Rectal smooth muscle tissue (tissue), 1 donor: ENCODE results near the gene TP53RK.

Experiments used
- H3K27ac ChIP-seq: one replicate; pipeline ENCODE4 v1.7.0; 2013; ENCODE audit warnings: low read depth, low read length, inconsistent platforms
- H3K27me3 ChIP-seq: one replicate; pipeline ENCODE4 v1.7.0; 2013; ENCODE audit warnings: low read length; ENCODE audit not compliant: control insufficient read depth, insufficient read depth
- H3K36me3 ChIP-seq: one replicate; pipeline ENCODE4 v1.7.0; 2013; ENCODE audit warnings: low read length; ENCODE audit not compliant: control insufficient read depth, insufficient read depth
- H3K4me1 ChIP-seq: one replicate; pipeline ENCODE4 v1.7.0; 2013; ENCODE audit warnings: low read length; ENCODE audit not compliant: control insufficient read depth, insufficient read depth
- H3K4me3 ChIP-seq: one replicate; pipeline ENCODE4 v1.7.0; 2013; ENCODE audit warnings: low read length
- H3K9ac ChIP-seq: one replicate; pipeline ENCODE4 v1.7.0; 2013; ENCODE audit warnings: low read length

TP53RK gene

DNA sequence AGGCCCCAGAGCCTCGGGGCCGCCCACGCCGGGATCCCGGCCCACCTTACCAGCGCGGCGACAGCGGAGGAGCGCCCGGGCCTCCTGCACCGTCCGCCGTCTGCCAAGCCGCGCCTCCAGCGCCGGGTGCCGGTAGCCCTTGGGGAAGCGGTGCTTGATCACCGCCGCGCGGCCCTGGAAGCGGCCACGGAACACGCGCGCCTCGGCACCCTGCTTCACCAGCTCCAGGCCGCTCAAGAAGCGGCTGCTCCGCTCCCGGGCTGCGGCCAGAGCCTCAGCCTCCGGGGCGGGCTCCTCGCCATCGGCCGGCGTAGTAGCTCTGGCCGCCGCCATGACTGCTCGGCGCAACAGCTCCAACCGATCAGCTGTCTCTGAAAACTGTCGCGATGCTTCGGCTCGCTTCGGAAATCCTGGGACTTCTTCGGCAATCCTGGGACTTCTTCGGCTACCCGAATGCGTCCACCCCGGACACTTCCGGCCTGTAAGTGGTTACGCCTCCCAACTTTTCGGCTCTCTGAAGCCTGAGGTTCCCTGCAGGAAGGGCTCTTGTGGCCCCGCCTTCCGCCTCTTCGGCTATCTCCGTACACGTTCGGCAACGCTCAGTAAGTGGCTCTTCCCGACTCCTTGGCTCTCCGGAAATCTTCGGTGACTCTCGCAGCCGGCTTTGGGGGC is at the start of gene TP53RK:
Gene TP53RK, minus strand, starts transcription at position 363 of the 672 bp plus-strand sequence. Its CDS starts 30 bp downstream, at position 333.
- H3K9ac ChIP-seq: peak within 1 kb of the TSS; percentile 82
- peaks cover 23% of the 10 kb centered on the region for H3K4me1 ChIP-seq
- H3K4me3 ChIP-seq: peak within 1 kb of the TSS; percentile 94
- H3K27ac ChIP-seq: peak within 1 kb of the TSS; percentile 95
- peaks cover 2% of the 10 kb centered on the region for H3K36me3 ChIP-seq
- H3K27me3 ChIP-seq: no peaks in the 10 kb centered on the region

DNA sequence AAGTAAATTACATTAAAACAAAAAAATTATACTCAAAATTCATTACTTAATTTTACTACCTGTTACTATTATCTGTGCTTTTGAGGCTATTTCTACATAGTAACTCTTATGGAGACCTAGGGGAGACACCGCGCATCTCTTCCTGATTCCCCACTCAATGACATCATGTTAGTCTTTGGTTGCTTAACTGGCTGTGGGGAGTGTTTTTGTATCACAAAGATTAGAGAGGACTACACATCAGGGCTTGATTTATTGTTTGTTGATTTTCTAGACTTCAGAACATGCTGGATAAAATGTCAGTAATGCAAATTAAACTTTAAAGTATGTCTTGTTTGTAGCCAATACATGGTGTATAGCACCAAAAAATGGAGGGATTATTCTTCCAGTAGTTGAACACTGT is 46.2 kb upstream of the TP53RK start:
- H3K27me3 ChIP-seq: no peaks in the 10 kb centered on the region

DNA sequence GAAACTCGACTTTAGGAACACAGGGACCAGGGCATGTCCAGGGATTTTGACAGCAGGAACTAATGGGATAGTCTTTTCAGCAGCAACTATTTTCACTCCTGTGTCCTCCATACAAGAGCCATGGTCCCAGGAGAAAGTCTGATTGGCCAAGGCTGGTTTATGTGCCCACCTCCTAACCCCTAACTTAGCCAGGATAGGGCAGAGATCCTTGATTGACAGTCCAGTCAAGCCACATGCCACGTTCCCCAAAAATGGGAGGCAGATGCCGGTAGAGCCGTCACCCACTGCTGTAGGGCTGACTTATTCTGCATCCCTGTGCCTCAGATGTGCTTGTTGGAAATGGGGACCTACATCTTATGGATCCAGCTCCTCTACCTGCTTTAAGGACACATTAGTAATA is 42.5 kb upstream of the TP53RK start:
- Histone ChIP-seq H3K27ac (no peak overlapping the region), H3K4me3 (no peak overlapping the region), H3K4me1 (no peaks in the 10 kb centered on the region), H3K36me3 (peaks cover 8% of the 10 kb centered on the region), H3K9ac (no peak overlapping the region), H3K27me3 (no peaks in the 10 kb centered on the region)

More for the DNA sequence above, 46.2 kb upstream of the TP53RK start:
- no peaks in the 10 kb centered on the region for H3K4me1 ChIP-seq
- no peaks in the 10 kb centered on the region for H3K36me3 ChIP-seq
- no peak overlapping the region for H3K9ac ChIP-seq
- H3K4me3 ChIP-seq: no peak overlapping the region
- H3K27ac ChIP-seq: no peak overlapping the region

DNA sequence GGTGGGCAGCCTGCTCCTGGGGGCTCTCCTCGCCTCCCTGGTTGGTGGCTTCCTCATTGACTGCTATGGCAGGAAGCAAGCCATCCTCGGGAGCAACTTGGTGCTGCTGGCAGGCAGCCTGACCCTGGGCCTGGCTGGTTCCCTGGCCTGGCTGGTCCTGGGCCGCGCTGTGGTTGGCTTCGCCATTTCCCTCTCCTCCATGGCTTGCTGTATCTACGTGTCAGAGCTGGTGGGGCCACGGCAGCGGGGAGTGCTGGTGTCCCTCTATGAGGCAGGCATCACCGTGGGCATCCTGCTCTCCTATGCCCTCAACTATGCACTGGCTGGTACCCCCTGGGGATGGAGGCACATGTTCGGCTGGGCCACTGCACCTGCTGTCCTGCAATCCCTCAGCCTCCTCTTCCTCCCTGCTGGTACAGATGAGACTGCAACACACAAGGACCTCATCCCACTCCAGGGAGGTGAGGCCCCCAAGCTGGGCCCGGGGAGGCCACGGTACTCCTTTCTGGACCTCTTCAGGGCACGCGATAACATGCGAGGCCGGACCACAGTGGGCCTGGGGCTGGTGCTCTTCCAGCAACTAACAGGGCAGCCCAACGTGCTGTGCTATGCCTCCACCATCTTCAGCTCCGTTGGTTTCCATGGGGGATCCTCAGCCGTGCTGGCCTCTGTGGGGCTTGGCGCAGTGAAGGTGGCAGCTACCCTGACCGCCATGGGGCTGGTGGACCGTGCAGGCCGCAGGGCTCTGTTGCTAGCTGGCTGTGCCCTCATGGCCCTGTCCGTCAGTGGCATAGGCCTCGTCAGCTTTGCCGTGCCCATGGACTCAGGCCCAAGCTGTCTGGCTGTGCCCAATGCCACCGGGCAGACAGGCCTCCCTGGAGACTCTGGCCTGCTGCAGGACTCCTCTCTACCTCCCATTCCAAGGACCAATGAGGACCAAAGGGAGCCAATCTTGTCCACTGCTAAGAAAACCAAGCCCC is 36.2 kb upstream of the TP53RK start:
- no peaks in the 10 kb centered on the region for H3K27me3 ChIP-seq
- H3K9ac ChIP-seq: no peak overlapping the region
- no peak overlapping the region for H3K27ac ChIP-seq
- peaks cover 8% of the 10 kb centered on the region for H3K36me3 ChIP-seq
- H3K4me1 ChIP-seq: no peaks in the 10 kb centered on the region
- no peak overlapping the region for H3K4me3 ChIP-seq

DNA sequence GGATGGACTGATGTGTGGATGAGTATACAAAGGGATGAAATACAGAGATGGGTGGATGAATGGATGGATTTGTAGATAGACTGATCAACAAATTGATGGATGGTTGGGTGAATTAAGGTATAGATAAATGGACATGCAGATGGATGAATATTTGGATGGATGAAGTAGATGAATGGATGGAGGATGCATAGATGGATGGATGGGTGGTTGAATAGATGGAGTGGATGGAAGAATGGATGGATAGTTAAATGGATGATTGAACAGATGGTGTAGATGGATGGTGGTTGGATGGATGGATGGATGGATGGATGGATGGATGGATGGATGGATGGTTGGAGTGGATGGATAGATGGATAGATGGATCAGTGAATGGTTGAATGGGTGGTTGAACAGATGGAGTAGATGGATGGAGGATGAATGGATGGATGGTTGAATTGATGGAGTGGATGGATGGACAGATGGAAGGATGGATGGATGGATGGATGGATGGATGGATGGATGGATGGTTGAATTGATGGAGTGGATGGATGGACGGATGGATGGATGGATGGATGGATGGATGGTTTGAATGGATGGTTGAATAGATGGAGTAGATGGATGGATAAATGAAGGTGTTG is 35.2 kb upstream of the TP53RK start:
- Histone ChIP-seq H3K9ac (no peak overlapping the region), H3K27me3 (no peaks in the 10 kb centered on the region), H3K4me3 (no peak overlapping the region), H3K4me1 (no peaks in the 10 kb centered on the region), H3K36me3 (peaks cover 3% of the 10 kb centered on the region), H3K27ac (no peak overlapping the region)

DNA sequence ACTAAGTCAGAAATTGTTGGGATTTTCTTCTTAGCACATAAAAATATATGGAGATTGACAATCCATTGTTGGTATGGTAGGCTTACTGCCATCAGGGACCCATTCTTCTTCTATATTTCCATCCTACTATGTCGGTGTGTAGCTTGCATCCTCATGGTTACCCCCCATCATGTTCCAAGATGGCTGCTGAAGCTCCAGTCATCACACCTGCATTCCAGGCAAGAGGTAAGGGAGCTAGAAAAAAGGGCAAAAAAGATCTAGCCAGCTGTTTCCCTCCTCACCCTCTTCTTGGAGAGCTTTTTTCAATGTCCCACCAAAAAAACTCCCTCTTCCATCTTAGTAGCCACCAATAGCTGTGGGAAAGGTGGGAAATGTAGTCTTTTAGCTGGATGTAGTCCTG is 33.8 kb upstream of the TP53RK start:
- Histone ChIP-seq H3K4me1 (no peaks in the 10 kb centered on the region), H3K27ac (no peak overlapping the region), H3K4me3 (no peak overlapping the region), H3K9ac (no peak overlapping the region), H3K36me3 (no peaks in the 10 kb centered on the region), H3K27me3 (no peaks in the 10 kb centered on the region)

DNA sequence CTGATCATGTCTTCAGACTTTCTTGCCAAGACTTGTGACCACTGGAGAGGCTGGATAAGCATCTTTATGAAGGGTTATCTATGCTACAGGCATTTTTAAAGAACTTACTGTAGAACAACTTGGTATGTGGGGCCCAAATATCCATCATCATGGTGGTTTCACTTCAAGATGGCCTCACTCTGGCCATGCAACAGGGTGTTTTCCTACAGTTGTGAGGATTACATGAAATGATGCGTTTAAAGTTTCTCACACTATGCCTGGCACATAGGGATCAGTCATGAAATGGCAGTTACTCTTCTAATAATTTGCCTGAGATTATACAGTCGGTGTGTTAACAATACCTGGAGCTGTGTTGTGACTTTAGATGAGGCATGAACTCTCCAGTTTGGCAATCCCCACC is 33.2 kb upstream of the TP53RK start:
- Histone ChIP-seq H3K36me3 (no peaks in the 10 kb centered on the region), H3K4me3 (no peak overlapping the region), H3K27me3 (no peaks in the 10 kb centered on the region), H3K27ac (no peak overlapping the region), H3K4me1 (no peaks in the 10 kb centered on the region), H3K9ac (no peak overlapping the region)

DNA sequence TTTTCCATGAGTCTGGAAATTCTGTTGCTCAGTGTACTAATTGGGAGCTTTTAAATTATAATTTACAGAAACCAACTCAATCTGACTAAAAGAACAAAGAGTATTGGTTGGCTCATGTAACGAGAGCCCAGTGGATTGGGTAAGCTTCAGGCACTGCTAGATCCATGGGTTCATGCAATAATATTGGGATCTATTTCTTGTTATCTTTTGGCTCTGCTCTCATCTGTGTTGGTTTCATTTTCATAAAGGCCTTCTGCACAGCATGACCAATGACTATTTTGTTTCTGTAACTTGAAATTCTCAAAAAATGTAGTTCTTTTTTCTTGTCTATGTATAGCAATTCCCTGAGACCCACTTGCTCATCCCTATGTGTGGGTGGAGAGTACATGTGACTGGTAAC is 32.2 kb upstream of the TP53RK start:
- H3K27ac ChIP-seq: no peak overlapping the region
- H3K27me3 ChIP-seq: no peaks in the 10 kb centered on the region
- H3K4me3 ChIP-seq: no peak overlapping the region
- no peaks in the 10 kb centered on the region for H3K36me3 ChIP-seq
- no peaks in the 10 kb centered on the region for H3K4me1 ChIP-seq
- no peak overlapping the region for H3K9ac ChIP-seq

DNA sequence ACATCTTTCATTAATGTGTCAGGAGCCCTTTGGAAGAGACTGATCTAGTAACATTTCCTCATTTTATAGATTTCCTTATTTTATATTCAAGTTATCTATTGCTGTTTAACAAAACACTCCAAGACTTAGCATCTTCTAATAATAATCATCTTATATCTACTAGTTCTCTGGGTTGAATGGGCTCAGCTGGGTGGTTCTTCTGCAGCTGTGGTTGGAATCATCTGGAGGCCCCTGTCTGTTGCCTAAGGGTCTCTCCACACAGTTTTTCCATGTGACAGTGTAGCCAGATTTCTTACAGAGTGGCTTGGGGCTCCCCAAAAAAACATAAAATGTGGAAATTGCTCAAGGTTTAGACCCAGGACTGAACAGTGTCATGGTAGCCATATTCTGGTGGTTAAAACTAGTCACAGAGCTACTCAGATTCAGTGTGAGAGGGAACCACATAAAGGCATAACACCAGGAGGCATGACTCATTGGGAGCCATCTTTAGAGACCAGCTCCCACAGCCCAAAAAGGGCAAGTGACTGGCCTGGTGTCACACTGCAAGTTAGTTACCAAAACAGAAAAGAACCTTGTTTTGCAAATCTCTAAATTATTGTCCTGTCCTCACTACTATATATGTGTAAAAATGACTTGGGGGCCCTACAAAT is 31.7 kb upstream of the TP53RK start:
- no peak overlapping the region for H3K4me3 ChIP-seq
- no peak overlapping the region for H3K9ac ChIP-seq
- no peaks in the 10 kb centered on the region for H3K36me3 ChIP-seq
- no peak overlapping the region for H3K27ac ChIP-seq
- no peaks in the 10 kb centered on the region for H3K4me1 ChIP-seq
- H3K27me3 ChIP-seq: no peaks in the 10 kb centered on the region

DNA sequence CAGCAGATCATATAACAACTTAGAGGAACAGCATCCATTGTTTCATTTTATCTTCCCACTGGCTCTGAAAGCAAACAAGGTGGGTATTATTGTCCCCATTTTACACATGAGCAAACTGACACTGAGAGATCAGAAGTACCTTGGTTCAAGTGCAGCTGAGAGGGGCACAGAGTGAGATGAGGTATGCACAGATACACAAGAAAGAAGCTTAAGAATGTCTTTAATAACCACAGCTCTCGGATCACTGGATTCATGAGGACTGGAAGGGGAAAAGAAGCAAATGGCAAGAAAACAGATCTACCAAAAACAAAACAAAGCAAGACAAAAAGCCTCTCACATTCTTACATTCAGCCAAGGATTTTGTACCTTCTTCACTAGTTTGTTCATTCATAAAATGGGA is 30.8 kb upstream of the TP53RK start:
- H3K27me3 ChIP-seq: no peaks in the 10 kb centered on the region
- no peak overlapping the region for H3K4me3 ChIP-seq
- H3K4me1 ChIP-seq: no peaks in the 10 kb centered on the region
- H3K36me3 ChIP-seq: no peaks in the 10 kb centered on the region
- no peak overlapping the region for H3K27ac ChIP-seq
- no peak overlapping the region for H3K9ac ChIP-seq

DNA sequence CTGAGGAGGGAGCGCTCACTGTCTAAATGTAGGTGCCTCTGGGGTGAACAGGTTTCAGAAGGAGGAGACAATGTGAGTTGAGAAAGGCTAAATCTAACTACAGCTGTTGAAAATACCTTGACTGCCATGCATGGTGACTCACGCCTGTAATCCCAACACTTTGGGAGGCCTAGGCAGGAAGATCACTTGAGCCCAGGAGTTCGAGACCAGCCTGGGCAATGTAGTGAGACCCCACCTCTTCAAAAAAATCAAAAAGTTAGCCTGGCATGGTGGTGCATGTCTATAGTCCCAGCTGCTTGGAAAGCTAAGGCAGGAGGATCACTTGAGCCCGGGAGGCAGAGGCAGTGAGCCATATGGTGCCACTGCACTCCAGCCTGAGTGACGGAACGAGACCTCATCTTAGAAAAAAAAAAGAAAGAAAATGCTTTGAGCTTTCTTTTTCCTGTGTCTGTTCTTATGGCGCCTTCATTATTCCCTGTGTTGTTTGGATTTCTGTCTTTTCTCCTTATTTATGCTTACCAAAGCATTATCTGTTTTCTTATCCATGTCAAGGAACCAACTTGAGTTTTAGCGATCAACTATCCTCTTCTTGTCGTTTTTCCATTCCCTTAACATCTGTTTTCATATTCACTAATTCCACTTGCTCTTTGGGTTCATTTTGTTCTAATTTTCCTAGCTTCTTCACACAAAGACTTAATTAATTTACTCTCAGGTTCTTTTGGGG is 28.7 kb upstream of the TP53RK start:
- H3K27ac ChIP-seq: no peak overlapping the region
- no peak overlapping the region for H3K4me3 ChIP-seq
- no peak overlapping the region for H3K9ac ChIP-seq
- H3K4me1 ChIP-seq: no peaks in the 10 kb centered on the region
- no peaks in the 10 kb centered on the region for H3K36me3 ChIP-seq
- H3K27me3 ChIP-seq: no peaks in the 10 kb centered on the region
